Activated CD8-positive, alpha-beta T cell treated with anti-CD3 and anti-CD28 coated beads, Interleukin-2, amount 10 ng/mL, durations not matched to agents 7 days and 5 days (primary cell): Measurements from ENCODE around the gene LMO3. TPM values are rescaled to one million over a fixed set of nuclear protein-coding genes. Genes with fewer than 3 reads are reported as not detected.

Source experiments
- ATAC-seq: fragments of 150-1000 bp; cut with Tn5 transposase; one replicate; pipeline ENCODE4 v1.10.0; 2021; ENCODE audit warnings: moderate library complexity
- CTCF ChIA-PET: fragments of 350-600 bp; sonication (Branson Sonifier 250); formaldehyde crosslinking; loops from one replicate; lab custom pipeline; 2021; ENCODE audit warnings: antibody characterized with exemption; lab: Charles Lee
- POLR2A ChIA-PET: fragments of 350-600 bp; sonication (Branson Sonifier 250); formaldehyde crosslinking; loops from one replicate; lab custom pipeline; 2021; ENCODE audit warnings: antibody characterized with exemption; lab: Charles Lee
- DNase-seq: peaks from one replicate; pipeline ENCODE4 v3.0.0-alpha.2; 2020
- H3K27ac Mint-ChIP-seq: one replicate; pipeline ENCODE4 v1.8.0; 2021; ENCODE audit warnings: mild to moderate bottlenecking, mixed read lengths
- H3K27me3 Mint-ChIP-seq: one replicate; pipeline ENCODE4 v1.8.0; 2021; ENCODE audit warnings: low read depth, mixed read lengths
- H3K36me3 Mint-ChIP-seq: one replicate; pipeline ENCODE4 v1.8.0; 2021; ENCODE audit warnings: low read depth, mixed read lengths
- H3K4me1 Mint-ChIP-seq: one replicate; pipeline ENCODE4 v1.8.0; 2021; ENCODE audit warnings: low read depth, mixed read lengths
- H3K4me3 Mint-ChIP-seq: one replicate; pipeline ENCODE4 v1.8.0; 2021; ENCODE audit warnings: mild to moderate bottlenecking, mixed read lengths
- H3K9me3 Mint-ChIP-seq: one replicate; pipeline ENCODE4 v1.8.0; 2022; ENCODE audit warnings: mixed read lengths; ENCODE audit not compliant: insufficient read depth
- total RNA-seq, 2 experiments: library from RNA; stranded (reverse); gene quantifications; one replicate each; pipeline ENCODE4 v1.2.3, GENCODE V29; 2021

Gene LMO3
- total RNA-seq, 2 experiments from 2014 or later = not detected

DNA sequence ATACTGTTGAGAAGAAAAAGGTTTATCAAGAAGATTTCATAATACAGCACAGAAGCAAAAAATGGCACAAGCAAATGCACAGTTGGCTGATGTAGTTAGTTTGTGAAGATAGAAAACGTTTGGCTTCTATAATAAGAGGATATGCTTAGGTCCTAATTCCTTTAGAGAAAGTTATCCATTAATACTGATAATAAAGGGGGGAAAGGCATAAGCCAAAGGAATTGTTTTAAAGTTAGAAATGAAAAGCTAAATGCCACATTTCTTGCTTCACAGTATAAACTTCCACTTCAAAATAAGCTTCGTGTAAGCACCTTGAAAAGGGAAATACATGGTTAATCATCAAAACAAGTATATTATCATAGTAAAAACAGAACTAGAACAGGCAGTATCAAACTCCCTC lies 12.4 kb downstream of the LMO3 start:
- Mint-ChIP-seq H3K36me3 (no peaks in the 10 kb centered on the region), H3K27me3 (no peaks in the 10 kb centered on the region), H3K27ac (no peak overlapping the region), H3K9me3 (no peaks in the 10 kb centered on the region), H3K4me1 (no peaks in the 10 kb centered on the region), H3K4me3 (no peak overlapping the region)
- ChIA-PET CTCF (no interaction called here), POLR2A (no interaction called here)
- no peak for ATAC-seq
- no peak for DNase-seq

DNA sequence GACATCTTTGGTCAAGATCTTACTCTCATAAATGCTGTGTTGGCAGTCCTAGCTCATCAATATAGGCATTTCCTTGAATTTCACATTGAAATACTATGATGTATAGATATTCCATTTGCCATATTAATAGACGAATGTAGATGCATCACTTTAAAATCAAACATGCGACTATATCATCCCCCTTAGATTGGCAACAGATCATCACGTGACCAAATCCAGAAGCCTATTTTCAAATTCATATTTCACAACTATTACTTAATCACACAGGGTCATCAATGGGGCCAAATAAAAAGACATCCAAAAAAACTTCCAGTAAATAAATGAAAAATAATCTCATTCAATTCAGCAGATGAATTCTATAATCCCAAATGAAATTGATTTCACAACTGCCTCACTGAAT lies 15.3 kb downstream of the LMO3 start:
- POLR2A ChIA-PET = no interaction called here
- ATAC-seq (no peak), DNase-seq (no peak)
- Mint-ChIP-seq H3K36me3 (no peaks in the 10 kb centered on the region), H3K27ac (no peak overlapping the region), H3K9me3 (no peaks in the 10 kb centered on the region), H3K4me3 (no peak overlapping the region), H3K27me3 (no peaks in the 10 kb centered on the region), H3K4me1 (no peaks in the 10 kb centered on the region)
- CTCF ChIA-PET = no interaction called here

DNA sequence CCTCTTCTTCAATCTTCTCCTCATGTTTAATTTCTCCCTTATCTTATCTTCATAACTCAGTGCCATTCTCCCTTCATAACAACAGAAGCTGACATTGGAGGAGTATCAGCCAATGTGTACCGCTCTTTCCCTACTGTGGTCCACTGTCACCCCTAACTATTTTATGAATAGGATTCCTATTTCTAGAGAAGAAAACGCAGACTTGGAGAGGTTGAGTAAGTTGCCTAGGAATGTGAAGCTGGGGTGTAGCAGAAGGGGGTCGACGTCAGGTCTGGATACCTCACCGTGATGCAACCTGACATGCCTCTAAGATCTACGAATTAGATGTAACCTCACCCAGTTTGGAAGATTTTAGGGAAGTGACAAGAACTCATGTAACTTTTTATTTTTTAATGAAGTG lies 17.1 kb downstream of the LMO3 start:
- Mint-ChIP-seq H3K9me3 (no peaks in the 10 kb centered on the region), H3K27me3 (no peaks in the 10 kb centered on the region)
- POLR2A ChIA-PET = no interaction called here

DNA sequence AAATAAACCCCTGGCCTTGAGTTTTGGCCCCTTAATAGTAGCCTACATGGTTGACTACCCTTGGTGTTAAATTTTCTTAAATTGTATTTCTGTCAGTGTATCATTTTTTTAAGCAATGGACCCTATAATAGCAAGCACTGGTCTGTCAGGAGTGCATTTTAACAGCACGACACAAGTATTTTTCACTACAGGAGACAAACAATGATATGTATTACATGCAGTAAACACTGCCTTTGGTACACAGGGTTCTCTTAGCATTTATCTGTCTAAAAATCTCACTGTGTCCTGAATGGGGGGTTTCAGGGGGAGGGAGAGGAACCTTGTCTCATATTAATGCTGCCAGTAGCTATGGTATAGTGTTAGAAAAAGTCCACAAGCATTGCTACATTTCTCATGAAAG lies 18.4 kb downstream of the LMO3 start:
- no peaks in the 10 kb centered on the region for H3K9me3 Mint-ChIP-seq
- DNase-seq = no peak
- no peaks in the 10 kb centered on the region for H3K36me3 Mint-ChIP-seq
- no peak overlapping the region for H3K4me3 Mint-ChIP-seq
- CTCF ChIA-PET = no interaction called here
- H3K27me3 Mint-ChIP-seq = no peaks in the 10 kb centered on the region
- no peak overlapping the region for H3K27ac Mint-ChIP-seq
- H3K4me1 Mint-ChIP-seq = no peaks in the 10 kb centered on the region
- ATAC-seq = no peak
- POLR2A ChIA-PET = no interaction called here

More for the DNA sequence above, 17.1 kb downstream of the LMO3 start:
- no peak for DNase-seq
- CTCF ChIA-PET = no interaction called here
- Mint-ChIP-seq H3K27ac (no peak overlapping the region), H3K36me3 (no peaks in the 10 kb centered on the region), H3K4me3 (no peak overlapping the region), H3K4me1 (no peaks in the 10 kb centered on the region)
- ATAC-seq = no peak

DNA sequence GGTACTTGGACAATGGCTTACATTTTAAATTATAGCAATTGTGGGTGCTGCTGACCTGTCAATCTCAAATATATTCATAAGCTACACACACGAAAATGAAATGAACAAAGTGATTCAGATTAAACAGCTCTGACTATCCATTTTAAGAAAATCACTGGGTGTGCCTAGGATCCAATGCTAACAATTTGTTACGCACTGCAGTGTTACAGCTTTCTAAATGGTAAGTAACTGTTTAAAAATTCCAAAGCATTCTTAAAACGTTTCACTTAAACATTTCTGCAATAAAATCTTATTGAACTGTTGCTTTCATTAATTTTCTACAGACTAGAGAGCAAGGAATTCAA lies 18.9 kb downstream of the LMO3 start:
- CTCF ChIA-PET = no interaction called here
- H3K27me3 Mint-ChIP-seq = no peaks in the 10 kb centered on the region

DNA sequence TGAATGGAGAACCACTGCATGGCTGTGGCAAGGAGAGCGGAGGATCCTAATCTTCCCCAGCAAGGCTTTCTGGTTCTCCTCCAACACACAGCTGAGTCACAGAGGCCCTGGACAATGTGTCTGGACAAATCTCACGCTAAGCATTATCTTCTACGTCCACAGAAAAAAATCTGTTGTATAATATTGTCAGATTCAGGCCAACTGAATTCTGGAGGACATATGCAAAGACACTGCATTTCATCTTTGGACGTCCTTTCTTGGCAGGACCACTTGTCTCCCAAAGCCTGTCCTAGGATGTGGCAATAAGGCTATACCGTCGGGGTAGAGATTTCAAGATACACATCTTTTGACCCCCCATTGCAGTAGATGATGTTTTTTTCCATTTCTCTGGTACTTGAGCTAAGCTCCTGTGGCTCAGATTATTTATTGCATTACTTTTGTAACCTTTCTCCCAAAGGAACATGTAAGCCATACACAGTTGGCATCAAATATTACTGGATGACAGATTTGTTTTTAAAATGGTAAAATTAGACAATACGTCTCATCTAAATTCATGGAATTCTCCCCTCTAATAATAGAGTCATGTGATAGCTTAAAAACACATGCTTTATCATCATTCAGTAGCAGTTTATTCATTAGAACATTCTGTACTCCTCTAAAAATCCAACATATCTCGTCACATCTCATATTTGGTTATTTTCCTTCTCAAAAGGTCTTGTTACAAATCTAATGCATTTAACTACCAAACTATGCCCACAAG lies 19.4 kb downstream of the LMO3 start:
- DNase-seq = no peak
- Mint-ChIP-seq H3K27ac (no peak overlapping the region), H3K9me3 (no peaks in the 10 kb centered on the region), H3K4me1 (no peaks in the 10 kb centered on the region), H3K27me3 (no peaks in the 10 kb centered on the region), H3K4me3 (no peak overlapping the region), H3K36me3 (no peaks in the 10 kb centered on the region)
- no peak for ATAC-seq
- POLR2A ChIA-PET = no interaction called here
- CTCF ChIA-PET = no interaction called here

More for the DNA sequence above, 18.9 kb downstream of the LMO3 start:
- Mint-ChIP-seq H3K4me3 (no peak overlapping the region), H3K36me3 (no peaks in the 10 kb centered on the region), H3K27ac (no peak overlapping the region), H3K4me1 (no peaks in the 10 kb centered on the region), H3K9me3 (no peaks in the 10 kb centered on the region)
- DNase-seq (no peak), ATAC-seq (no peak)
- POLR2A ChIA-PET = no interaction called here

DNA sequence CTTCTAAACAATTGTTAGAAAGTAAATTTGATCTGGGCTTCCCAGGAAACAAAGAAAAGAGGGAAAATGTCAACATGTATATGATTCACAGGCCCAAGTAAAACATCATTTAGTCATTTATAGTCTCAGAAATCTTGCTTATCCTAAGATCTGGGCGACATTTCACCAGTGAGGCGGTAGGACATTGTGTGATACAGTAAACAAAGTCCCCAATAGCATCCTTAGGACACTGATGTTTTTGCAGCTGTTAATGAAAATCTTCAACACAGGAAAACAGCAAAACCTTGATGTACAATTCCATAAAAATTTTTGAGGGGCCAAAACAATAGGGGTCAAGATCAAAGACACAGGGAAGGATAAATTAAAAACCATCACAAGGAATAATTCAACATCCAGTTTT lies 20.2 kb downstream of the LMO3 start:
- H3K36me3 Mint-ChIP-seq = no peaks in the 10 kb centered on the region
- no peak for DNase-seq
- no peak overlapping the region for H3K4me3 Mint-ChIP-seq
- H3K27me3 Mint-ChIP-seq = no peaks in the 10 kb centered on the region
- no peaks in the 10 kb centered on the region for H3K9me3 Mint-ChIP-seq
- ChIA-PET POLR2A (no interaction called here), CTCF (no interaction called here)
- H3K4me1 Mint-ChIP-seq = no peaks in the 10 kb centered on the region
- ATAC-seq = no peak
- no peak overlapping the region for H3K27ac Mint-ChIP-seq

DNA sequence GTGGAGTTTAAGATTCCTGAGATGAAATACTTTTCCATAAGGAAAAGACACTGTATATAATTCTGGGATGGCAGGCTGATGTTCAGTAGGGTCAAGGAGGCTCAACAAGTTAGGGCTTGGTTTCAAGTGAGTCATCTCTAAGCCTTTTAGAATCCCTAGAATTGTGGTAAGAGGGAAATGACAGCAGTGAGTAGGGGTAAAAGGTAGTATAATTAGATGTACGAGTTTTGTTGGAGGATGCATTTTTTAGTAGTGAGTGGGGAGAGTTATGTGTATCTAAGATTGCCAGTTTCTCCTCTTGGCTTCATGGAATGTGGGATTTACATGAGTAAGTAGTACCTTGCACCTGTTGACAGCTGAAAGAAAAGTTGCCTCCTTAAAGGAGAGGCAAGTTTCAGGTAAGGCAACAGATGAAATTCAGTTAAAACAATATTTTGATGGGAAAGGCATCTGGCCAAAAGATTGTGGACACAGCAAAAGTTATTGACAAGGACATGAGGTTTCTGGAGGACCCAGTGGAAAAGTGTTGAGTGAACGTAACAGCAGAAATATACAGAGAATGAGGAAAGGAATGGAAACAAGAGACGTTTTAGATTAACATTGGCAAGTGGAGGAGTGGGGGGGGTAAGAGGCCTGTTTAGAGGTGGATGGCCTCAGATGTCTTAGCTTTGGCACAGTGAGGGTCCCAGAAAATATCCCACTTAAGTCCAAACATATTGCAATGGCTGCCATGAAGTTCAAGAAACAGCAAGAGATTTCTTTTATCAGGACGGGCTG lies 21.8 kb downstream of the LMO3 start:
- no peaks in the 10 kb centered on the region for H3K36me3 Mint-ChIP-seq
- CTCF ChIA-PET = no interaction called here
- no peaks in the 10 kb centered on the region for H3K27me3 Mint-ChIP-seq
- no peak for DNase-seq
- no peak for ATAC-seq
- H3K4me3 Mint-ChIP-seq = no peak overlapping the region
- H3K4me1 Mint-ChIP-seq = no peaks in the 10 kb centered on the region
- POLR2A ChIA-PET = no interaction called here
- no peaks in the 10 kb centered on the region for H3K9me3 Mint-ChIP-seq
- no peak overlapping the region for H3K27ac Mint-ChIP-seq

DNA sequence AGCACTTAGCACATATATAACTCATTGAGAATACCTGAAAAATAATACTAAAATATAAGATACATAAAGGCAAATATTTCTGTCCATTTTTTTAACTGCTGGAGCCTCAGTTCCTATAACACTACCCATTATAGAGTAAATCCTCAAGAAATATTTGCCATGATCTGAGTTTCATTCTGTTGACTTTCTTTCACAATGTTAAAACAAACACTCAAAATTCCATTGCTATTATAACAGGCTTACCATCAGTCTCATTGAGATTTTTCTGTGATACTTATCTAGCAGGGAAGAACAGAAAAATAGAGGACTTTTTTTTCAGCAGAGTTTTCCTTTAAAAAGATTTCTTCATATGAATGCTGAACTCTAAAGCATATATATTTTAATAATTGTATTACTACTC lies 24.5 kb downstream of the LMO3 start:
- no peak overlapping the region for H3K4me3 Mint-ChIP-seq
- peaks cover 4% of the 10 kb centered on the region for H3K9me3 Mint-ChIP-seq
- no peaks in the 10 kb centered on the region for H3K36me3 Mint-ChIP-seq
- ATAC-seq (no peak), DNase-seq (no peak)
- H3K27me3 Mint-ChIP-seq = no peaks in the 10 kb centered on the region
- no peaks in the 10 kb centered on the region for H3K4me1 Mint-ChIP-seq
- ChIA-PET CTCF (no interaction called here), POLR2A (no interaction called here)
- H3K27ac Mint-ChIP-seq = no peak overlapping the region

DNA sequence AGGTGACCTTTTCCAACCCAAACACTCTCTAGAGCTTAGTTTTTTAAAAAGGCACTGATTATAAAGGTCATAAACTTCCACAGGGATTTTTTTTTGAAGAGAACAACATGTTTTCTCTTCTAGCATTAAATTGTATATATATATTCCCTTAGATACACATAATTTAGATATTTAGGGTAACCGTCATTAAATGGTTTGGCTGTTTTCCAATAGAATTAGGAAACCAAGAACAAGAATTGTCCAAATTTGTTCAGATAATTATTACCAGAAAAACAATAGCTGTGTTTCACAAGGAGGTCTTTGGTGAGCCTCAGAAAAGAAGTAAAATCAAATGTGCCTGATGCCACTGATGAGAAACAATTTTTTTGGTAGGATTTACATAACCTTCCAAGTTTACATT lies 26.9 kb downstream of the LMO3 start:
- Mint-ChIP-seq H3K4me3 (no peak overlapping the region), H3K9me3 (peaks cover 4% of the 10 kb centered on the region), H3K4me1 (no peaks in the 10 kb centered on the region), H3K36me3 (no peaks in the 10 kb centered on the region), H3K27ac (no peak overlapping the region), H3K27me3 (no peaks in the 10 kb centered on the region)
- ChIA-PET CTCF (no interaction called here), POLR2A (no interaction called here)
- DNase-seq = no peak
- no peak for ATAC-seq

DNA sequence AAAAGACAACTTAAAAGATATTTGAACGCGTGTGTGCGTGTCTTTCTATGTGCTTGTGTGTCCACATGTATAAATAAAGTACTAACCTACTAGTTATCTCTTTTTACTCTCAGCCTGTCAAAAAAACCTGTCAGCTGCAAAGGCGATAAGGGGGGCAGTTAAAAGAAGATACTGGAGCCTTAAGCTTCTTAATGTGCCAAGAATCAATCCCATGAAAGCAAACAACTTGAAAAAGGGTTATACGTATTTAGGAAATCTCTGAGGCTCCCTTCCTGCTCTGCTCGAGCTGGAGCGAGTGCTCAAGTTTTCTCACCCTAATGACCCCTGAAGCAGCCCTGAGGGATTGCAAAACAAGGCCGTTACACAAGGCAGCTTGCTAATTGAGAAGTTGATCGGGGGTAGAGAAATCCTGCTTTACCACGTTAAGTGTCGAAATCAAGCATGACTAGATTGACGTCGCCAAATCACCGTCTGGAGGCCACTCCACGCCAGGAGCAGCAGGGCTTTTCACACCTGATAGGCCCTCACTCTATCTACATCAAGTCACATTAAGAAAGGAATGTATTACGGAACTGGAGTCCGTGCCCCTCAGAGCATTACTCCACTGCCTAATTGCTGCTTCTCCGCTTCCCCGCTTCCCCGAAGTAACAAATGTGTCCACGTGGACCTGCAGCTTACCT lies 32.4 kb downstream of the LMO3 start:
- Mint-ChIP-seq H3K27me3 (no peaks in the 10 kb centered on the region), H3K4me3 (no peak overlapping the region), H3K27ac (no peak overlapping the region), H3K4me1 (no peaks in the 10 kb centered on the region), H3K36me3 (no peaks in the 10 kb centered on the region), H3K9me3 (peaks cover 4% of the 10 kb centered on the region)
- ChIA-PET CTCF (no interaction called here), POLR2A (no interaction called here)
- ATAC-seq = no peak
- DNase-seq = no peak

DNA sequence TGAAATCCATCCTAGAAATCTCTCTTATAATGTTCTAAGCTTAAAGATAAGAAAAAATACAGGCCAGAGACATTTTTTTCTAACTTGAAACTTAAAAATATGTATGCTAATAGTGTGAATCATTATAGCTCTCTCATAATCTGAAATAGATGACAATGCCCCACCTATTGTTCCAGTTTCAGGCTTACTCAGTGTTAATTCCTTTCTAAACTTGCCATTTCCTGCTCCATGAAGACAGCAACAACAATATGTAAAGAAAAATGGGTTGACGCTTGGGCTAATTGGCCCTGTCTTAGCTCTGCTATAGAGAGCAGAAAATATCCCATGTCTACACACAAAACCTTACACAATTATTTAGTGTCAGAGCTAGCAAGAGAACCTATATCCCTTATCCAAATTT lies 37.1 kb downstream of the LMO3 start:
- POLR2A ChIA-PET = no interaction called here
- Mint-ChIP-seq H3K9me3 (peaks cover 4% of the 10 kb centered on the region), H3K4me3 (no peak overlapping the region), H3K4me1 (no peaks in the 10 kb centered on the region), H3K36me3 (no peaks in the 10 kb centered on the region), H3K27me3 (no peaks in the 10 kb centered on the region), H3K27ac (no peak overlapping the region)
- CTCF ChIA-PET = no interaction called here
- DNase-seq = no peak
- ATAC-seq = no peak
